Nucleus accumbens (tissue), 56 donors: ENCODE data around the gene ADGRA1.

ENCODE experiments used
- DNase-seq, 56 donors: peaks; one replicate each; lab custom pipeline; 2025; lab: John Stamatoyannopoulos, UW

The ADGRA1 gene

DNA sequence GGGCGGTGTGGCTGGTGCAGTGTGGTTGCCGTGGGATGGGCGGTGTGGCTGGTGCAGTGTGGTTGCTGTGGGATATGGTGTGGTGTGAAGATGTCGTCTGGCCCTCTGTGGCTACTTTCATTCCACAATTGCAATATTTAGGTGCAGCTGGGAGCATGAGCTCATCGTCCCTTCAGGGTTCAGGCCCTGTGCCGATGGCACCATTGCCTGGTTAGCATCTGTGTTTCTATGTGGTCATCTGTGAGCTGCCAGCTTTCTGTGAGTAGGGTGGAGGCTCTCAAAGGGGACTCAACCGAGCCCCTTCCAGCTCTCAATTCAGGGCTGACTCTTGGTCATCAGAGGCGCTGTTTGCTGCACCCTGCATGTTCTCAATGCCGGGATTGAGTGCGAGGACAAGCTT lies 3.6 kb downstream of the ADGRA1 start:
- DNase-seq = peak in 13 of 56 donors; percentile 6 to 47 (median 15)

GRCh38 chr10:133093291-133093690 lies 5.6 kb downstream of the ADGRA1 start:
- DNase-seq = no peak

- no peak for DNase-seq
Measured at GRCh38 chr10:133094286-133094685, 6.6 kb downstream of the ADGRA1 start.

DNA sequence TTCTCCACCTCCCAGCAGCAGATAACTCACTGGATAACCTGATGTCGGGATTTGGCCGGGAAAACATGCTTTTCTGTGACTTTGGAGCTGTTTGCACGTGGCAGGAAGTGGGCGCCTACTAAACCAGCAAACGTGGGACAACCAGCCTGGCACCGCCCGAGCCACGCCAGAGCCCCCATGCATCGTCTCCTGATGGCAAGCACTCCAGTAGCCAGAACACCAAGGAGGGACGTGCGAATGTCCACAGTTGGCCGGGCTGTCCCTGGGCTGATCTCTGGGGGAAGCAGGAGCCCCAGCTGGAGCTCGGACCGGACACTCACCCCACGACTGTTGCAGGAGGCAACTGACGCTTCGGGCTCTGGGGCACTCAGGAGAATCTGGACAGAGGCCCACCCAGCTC lies 7.1 kb downstream of the ADGRA1 start:
- DNase-seq = no peak

- no peak for DNase-seq
Measured at GRCh38 chr10:133095586-133095985, 7.9 kb downstream of the ADGRA1 start.

GRCh38 chr10:133096616-133097269 lies 9.0 kb downstream of the ADGRA1 start:
- DNase-seq = no peak

DNA sequence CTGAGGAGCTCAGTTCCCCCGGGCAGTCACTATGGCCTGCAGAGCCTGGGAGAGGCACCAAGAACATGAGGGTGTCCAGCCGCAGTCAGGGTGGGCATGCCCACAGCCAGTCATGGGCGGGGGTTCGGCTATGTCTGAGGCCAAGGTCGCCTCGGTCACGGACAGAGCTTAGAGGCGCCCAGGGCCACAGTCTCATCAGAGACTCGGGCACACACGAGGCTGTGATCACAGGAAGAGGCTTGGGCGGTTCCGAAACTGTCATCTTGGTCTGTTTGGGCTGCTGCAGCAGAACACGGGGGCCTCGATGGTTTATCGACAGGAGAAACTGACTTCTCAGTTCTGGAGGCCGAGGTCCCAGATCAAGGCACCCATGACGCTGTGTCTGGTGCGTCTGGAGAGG lies 9.7 kb downstream of the ADGRA1 start:
- DNase-seq = no peak

GRCh38 chr10:133097961-133098360 lies 10.2 kb downstream of the ADGRA1 start:
- DNase-seq = no peak

- DNase-seq = no peak
Measured at GRCh38 chr10:133098426-133099124, 10.9 kb downstream of the ADGRA1 start.

- DNase-seq = no peak
Measured at GRCh38 chr10:133099571-133099970, 11.8 kb downstream of the ADGRA1 start.

- no peak for DNase-seq
Measured at GRCh38 chr10:133100186-133100585, 12.5 kb downstream of the ADGRA1 start.

- DNase-seq = no peak
Measured at GRCh38 chr10:133100706-133101415, 13.1 kb downstream of the ADGRA1 start.

DNA sequence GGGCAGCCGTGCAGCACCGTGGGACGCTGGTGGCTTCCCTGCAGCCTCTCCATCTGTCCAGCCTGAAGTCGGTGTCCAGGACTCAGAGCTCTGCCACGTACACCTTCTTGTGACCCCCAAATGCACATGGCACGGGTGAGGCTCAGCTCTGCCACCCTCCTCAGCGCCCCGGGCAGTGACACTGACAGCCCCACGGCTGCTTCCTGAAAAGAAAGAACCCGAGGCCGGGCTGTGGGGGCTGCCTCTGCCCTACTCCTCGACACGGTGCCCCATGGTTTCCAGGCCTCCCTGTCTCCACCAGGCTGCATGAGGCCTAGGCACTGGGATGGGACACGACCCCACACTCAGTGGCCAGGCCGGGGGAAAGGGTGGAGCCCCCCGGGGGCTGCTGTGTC lies 13.7 kb downstream of the ADGRA1 start:
- no peak for DNase-seq

- no peak for DNase-seq
Measured at GRCh38 chr10:133102415-133103095, 14.8 kb downstream of the ADGRA1 start.

DNA sequence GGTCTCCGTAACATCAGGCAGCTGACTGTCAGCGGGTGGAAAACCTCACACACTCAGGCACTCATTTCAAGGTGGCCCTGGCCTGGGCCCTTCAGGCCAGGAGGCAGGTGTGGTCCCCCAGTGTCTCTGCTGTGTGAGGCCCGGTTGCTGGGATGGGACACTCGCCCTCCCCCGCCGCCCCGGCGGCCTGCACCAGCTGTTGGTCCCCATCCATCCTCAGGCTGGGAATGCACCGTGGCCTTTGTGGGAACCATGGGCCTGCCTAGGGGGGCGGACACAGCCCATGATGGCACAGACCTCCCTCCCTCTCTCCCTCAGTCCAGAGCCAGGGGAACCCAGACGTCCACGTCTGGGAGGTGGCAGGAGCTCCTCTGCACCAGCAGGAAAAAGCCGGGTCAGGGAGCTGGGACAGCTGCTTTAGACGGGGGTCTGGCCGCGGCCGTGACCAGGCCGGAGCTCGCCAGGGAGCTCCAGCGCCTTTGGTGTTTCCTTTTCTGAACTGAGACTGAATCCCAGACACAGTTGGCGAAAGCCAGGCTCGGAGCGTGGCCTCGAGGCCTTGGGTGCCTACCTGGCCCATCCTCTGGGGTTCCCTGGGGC lies 15.7 kb downstream of the ADGRA1 start:
- no peak for DNase-seq

DNA sequence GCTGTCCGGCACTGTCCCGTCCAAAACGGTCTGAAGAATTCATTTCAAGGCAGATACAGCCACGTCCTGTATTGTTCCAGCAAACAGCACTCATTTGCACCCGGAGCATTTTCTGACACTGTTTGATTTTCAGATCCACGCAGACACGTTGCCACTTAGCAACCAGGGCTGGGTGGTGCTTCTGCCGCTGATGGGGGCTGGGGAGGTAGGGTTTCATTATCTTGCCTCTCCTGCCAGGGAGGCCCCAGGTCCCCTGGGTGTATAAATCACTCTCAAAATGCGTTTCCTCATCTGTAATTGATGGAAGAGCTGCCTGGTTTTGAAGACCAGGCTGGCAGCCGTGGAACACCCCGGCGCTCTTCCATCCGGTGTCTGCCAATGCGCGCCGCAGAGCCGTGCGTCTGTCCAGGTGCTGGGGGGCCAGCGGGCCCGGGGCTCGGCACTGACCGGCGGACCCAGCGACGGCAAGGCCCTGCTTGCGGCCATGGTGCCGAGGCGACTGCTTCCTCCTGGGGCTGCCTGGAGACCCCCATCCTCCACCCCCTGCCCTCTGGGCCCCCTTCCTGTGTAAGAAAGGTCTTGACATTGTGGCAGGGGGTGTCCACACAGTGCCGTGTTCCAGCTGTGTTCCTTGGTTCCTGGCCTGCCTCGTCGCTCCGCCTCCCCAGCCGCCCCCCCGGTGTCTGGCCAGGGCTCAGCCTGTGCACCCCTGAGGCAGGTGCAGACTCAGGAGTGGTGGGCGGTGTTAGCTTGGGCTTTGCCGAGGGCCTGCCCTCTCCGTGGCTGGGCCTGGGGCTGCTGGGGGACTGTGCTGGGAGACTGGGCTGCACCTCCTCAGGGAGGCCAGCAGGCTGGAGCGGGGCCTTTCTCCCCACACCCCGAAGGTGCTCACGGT lies 16.6 kb downstream of the ADGRA1 start:
- peak in 17 of 56 donors; percentile 4 to 69 (median 23) for DNase-seq

GRCh38 chr10:133104963-133105640 lies 17.4 kb downstream of the ADGRA1 start:
- DNase-seq = no peak

GRCh38 chr10:133105686-133106390 lies 18.1 kb downstream of the ADGRA1 start:
- no peak for DNase-seq
